ELR (cell line): ENCODE measurements around the gene WBP2.

Experiments used
- DNase-seq: peaks from one replicate; pipeline ENCODE4 v3.0.0-alpha.2; 2015; ENCODE audit warnings: low read depth

WBP2 gene

GRCh38 chr17:75845058-75845711 lies 9.9 kb downstream of the WBP2 start:
- DNase-seq: peak; percentile 83

- DNase-seq: no peak
Observed at GRCh38 chr17:75844530-75845057, 10.5 kb downstream of the WBP2 start.

- DNase-seq: no peak
Observed at GRCh38 chr17:75843577-75844529, 11.3 kb downstream of the WBP2 start, which contains the start of gene UNC13D. TSS of gene UNC13D (minus strand) at chr17:75844404. CDS start at chr17:75844337, 67 bp downstream.

GRCh38 chr17:75842963-75843576 lies 12.1 kb downstream of the WBP2 start:
- DNase-seq: no peak

GRCh38 chr17:75842411-75842810 lies 12.7 kb downstream of the WBP2 start:
- DNase-seq: no peak

GRCh38 chr17:75840799-75841164 lies 14.4 kb downstream of the WBP2 start:
- DNase-seq: no peak

- DNase-seq: no peak
Observed at GRCh38 chr17:75839942-75840798, 15.0 kb downstream of the WBP2 start.

- DNase-seq: no peak
Observed at GRCh38 chr17:75838410-75838809, 16.7 kb downstream of the WBP2 start.

- DNase-seq: no peak
Observed at GRCh38 chr17:75837899-75838298, 17.2 kb downstream of the WBP2 start.

- no peak for DNase-seq
Observed at GRCh38 chr17:75836605-75837004, 18.5 kb downstream of the WBP2 start.

GRCh38 chr17:75835654-75835987 lies 19.5 kb downstream of the WBP2 start:
- no peak for DNase-seq

- no peak for DNase-seq
Observed at GRCh38 chr17:75834928-75835653, 20.0 kb downstream of the WBP2 start.

- DNase-seq: no peak
Observed at GRCh38 chr17:75834279-75834920, 20.7 kb downstream of the WBP2 start.

GRCh38 chr17:75832652-75833400 lies 22.3 kb downstream of the WBP2 start:
- no peak for DNase-seq

- DNase-seq: peak; percentile 98
Observed at GRCh38 chr17:75832164-75832651, 22.9 kb downstream of the WBP2 start.

- no peak for DNase-seq
Observed at GRCh38 chr17:75831032-75831571, 24.0 kb downstream of the WBP2 start.

GRCh38 chr17:75830164-75831031 lies 24.7 kb downstream of the WBP2 start:
- peak; percentile 32 for DNase-seq

- DNase-seq: no peak
Observed at GRCh38 chr17:75829747-75830146, 25.4 kb downstream of the WBP2 start.
